MM.1S (cell line): ENCODE data around the gene ZC3H8.

ENCODE experiments used
- DNase-seq: peaks from one replicate; pipeline ENCODE4 v3.0.0-alpha.2; 2015
- H2AFZ ChIP-seq: fragments of 300-600 bp; sonication (generic); 2 replicates; pipeline ENCODE4 v1.6.0; 2016; ENCODE audit warnings: antibody characterized with exemption, low read length
- H3F3A ChIP-seq: fragments of 300-600 bp; sonication (generic); 2 replicates; pipeline ENCODE4 v1.6.1; 2016; ENCODE audit warnings: mild to moderate bottlenecking, antibody characterized with exemption, low read length, moderate library complexity, mixed read lengths; ENCODE audit not compliant: insufficient read depth
- H3K27ac ChIP-seq: fragments of 300-600 bp; sonication (generic); 2 replicates; pipeline ENCODE4 v1.5.1; 2016; ENCODE audit warnings: mild to moderate bottlenecking, low read length
- H3K27me3 ChIP-seq: fragments of 300-600 bp; sonication (generic); replicated peaks from 2 replicates; pipeline ENCODE4 v1.6.0; 2016; ENCODE audit warnings: low read length; ENCODE audit not compliant: insufficient read depth
- H3K36me3 ChIP-seq: fragments of 300-600 bp; sonication (generic); replicated peaks from 2 replicates; pipeline ENCODE4 v1.6.1; 2016; ENCODE audit warnings: mild to moderate bottlenecking, low read length, mixed read lengths; ENCODE audit not compliant: insufficient read depth
- H3K4me1 ChIP-seq: fragments of 300-600 bp; sonication (generic); 2 replicates; pipeline ENCODE4 v1.6.1; 2016; ENCODE audit warnings: low read length, mixed read lengths
- H3K4me2 ChIP-seq: fragments of 300-600 bp; sonication (generic); 2 replicates; pipeline ENCODE4 v1.6.0; 2016; ENCODE audit warnings: low read depth, low read length
- H3K4me3 ChIP-seq: fragments of 300-600 bp; sonication (generic); 2 replicates; pipeline ENCODE4 v1.5.1; 2016; ENCODE audit warnings: low read length, mixed read lengths
- H3K79me2 ChIP-seq: fragments of 300-600 bp; sonication (generic); 2 replicates; pipeline ENCODE4 v1.6.1; 2016; ENCODE audit warnings: mixed run types, low read length, mixed read lengths
- H3K9ac ChIP-seq: fragments of 300-600 bp; sonication (generic); 2 replicates; pipeline ENCODE4 v1.6.1; 2016; ENCODE audit warnings: low read length, mixed read lengths
- H3K9me2 ChIP-seq: fragments of 300-600 bp; sonication (generic); replicated peaks from 2 replicates; pipeline ENCODE4 v1.6.1; 2016; ENCODE audit warnings: mild to moderate bottlenecking, low read length, mixed read lengths; ENCODE audit not compliant: insufficient read depth
- H3K9me3 ChIP-seq: fragments of 300-600 bp; sonication (generic); replicated peaks from 2 replicates; pipeline ENCODE4 v1.6.1; 2016; ENCODE audit warnings: mild to moderate bottlenecking, low read length, mixed read lengths; ENCODE audit not compliant: insufficient read depth
- H4K20me1 ChIP-seq: fragments of 300-600 bp; sonication (generic); 2 replicates; pipeline ENCODE4 v1.6.1; 2016; ENCODE audit warnings: mild to moderate bottlenecking, low read length, moderate library complexity, mixed read lengths; ENCODE audit not compliant: insufficient read depth
- CTCF ChIP-seq: fragments of 300-600 bp; sonication (generic); IDR thresholded peaks from 2 replicates; pipeline ENCODE4 v1.5.1; 2016; ENCODE audit warnings: antibody characterized with exemption, low read length, mixed read lengths
- EZH2 ChIP-seq: fragments of 300-600 bp; sonication (generic); optimal IDR thresholded peaks from 2 replicates; pipeline ENCODE3; 2017; ENCODE audit warnings: low read depth, mild to moderate bottlenecking, antibody characterized with exemption, low read length, mixed read lengths
- EZH2phosphoT487 ChIP-seq: fragments of 300-600 bp; sonication (generic); IDR thresholded peaks from 2 replicates; pipeline ENCODE4 v1.6.1; 2018; ENCODE audit warnings: antibody characterized with exemption, low read length

ZC3H8 gene

GRCh38 chr2:112165296-112165695, 89.5 kb downstream of the ZC3H8 start:
- no peak overlapping the region for H3K27ac ChIP-seq
- no peak overlapping the region for H3K4me2 ChIP-seq
- H3K27me3 ChIP-seq, result no peaks in the 10 kb centered on the region
- TF ChIP-seq EZH2phosphoT487 (no peak), CTCF (no peak), EZH2 (no peak)
- no peak overlapping the region for H2AFZ ChIP-seq
- no peak overlapping the region for H3K9ac ChIP-seq
- H3K4me3 ChIP-seq, result no peak overlapping the region
- H4K20me1 ChIP-seq, result no peaks in the 10 kb centered on the region
- no peaks in the 10 kb centered on the region for H3K36me3 ChIP-seq
- no peaks in the 10 kb centered on the region for H3K4me1 ChIP-seq
- H3K9me2 ChIP-seq, result no peaks in the 10 kb centered on the region
- no peak for DNase-seq
- no peaks in the 10 kb centered on the region for H3K79me2 ChIP-seq
- H3F3A ChIP-seq, result no peaks in the 10 kb centered on the region
- no peaks in the 10 kb centered on the region for H3K9me3 ChIP-seq

DNA sequence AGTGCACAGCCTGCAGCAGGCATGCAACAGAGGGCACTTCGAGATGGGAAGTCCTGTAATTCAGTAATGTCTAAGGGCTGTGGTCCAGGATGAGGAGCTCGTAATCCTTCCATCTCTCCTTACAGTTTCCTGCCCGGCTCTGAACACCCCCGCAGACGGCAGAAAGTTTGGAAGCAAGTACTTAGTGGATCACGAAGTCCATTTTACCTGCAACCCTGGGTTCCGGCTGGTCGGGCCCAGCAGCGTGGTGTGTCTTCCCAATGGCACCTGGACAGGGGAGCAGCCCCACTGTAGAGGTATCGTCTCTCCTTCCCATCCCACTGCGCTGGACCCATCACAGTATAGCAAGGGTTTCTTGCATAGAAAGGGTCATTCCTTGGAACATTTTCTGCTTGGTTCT, 90.0 kb downstream of the ZC3H8 start:
- no peaks in the 10 kb centered on the region for H3K4me1 ChIP-seq
- no peaks in the 10 kb centered on the region for H3K27me3 ChIP-seq
- no peaks in the 10 kb centered on the region for H3F3A ChIP-seq
- no peak overlapping the region for H3K27ac ChIP-seq
- TF ChIP-seq EZH2phosphoT487 (no peak), CTCF (no peak), EZH2 (no peak)
- H2AFZ ChIP-seq, result no peak overlapping the region
- no peak overlapping the region for H3K9ac ChIP-seq
- no peaks in the 10 kb centered on the region for H3K9me3 ChIP-seq
- H3K9me2 ChIP-seq, result no peaks in the 10 kb centered on the region
- no peak overlapping the region for H3K4me2 ChIP-seq
- no peaks in the 10 kb centered on the region for H3K79me2 ChIP-seq
- no peaks in the 10 kb centered on the region for H3K36me3 ChIP-seq
- no peak for DNase-seq
- no peak overlapping the region for H3K4me3 ChIP-seq
- no peaks in the 10 kb centered on the region for H4K20me1 ChIP-seq

DNA sequence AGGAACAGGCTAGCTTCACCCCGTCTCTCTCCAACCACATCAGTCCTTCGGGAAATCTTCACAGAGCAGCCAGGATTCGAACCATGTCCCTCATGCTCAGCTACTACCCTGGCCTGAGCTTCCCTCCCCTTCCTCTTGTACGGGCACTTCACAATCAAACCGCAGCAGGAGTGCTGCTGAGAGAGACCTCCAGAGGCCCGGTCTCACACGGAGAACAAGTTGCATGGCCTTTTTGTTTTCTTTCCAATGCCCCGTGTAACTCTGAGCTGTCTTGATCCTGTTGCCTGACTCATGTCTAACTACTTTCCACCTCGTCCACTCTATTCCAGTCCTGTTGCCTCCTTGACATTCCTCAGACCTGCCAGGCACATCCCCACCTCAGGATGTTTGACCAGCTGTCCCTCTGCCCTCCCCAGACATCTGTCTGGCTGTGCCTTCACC, 91.3 kb downstream of the ZC3H8 start:
- Histone ChIP-seq H3K79me2 (no peaks in the 10 kb centered on the region), H3F3A (no peaks in the 10 kb centered on the region), H3K4me3 (no peak overlapping the region), H3K4me1 (no peaks in the 10 kb centered on the region), H3K27me3 (no peaks in the 10 kb centered on the region), H4K20me1 (no peaks in the 10 kb centered on the region), H3K9ac (no peak overlapping the region), H2AFZ (no peak overlapping the region), H3K9me2 (no peaks in the 10 kb centered on the region), H3K9me3 (no peaks in the 10 kb centered on the region), H3K4me2 (no peak overlapping the region), H3K36me3 (no peaks in the 10 kb centered on the region), H3K27ac (no peak overlapping the region)
- no peak for DNase-seq
- no peak for TF ChIP-seq EZH2
- TF ChIP-seq CTCF, result no peak
- no peak for TF ChIP-seq EZH2phosphoT487
